IPS-NIHi11 (cell line): ENCODE measurements around the gene SH3GLB1.
"Not testable (repeated sequence)": the region's sequence is repeated elsewhere in the genome, so short reads cannot be mapped to it uniquely, and the experiment has no call there.

Source experiments
- DNase-seq: peaks from one replicate; pipeline ENCODE4 v3.0.0; 2012; ENCODE audit warnings: mixed read lengths, low spot score

Gene SH3GLB1

GRCh38 chr1:86704458-86704971 is at the start of gene SH3GLB1:
TSS of gene SH3GLB1 (plus strand) at chr1:86704576. CDS start at chr1:86704900, 324 bp downstream.
- DNase-seq = peak; percentile 88

- DNase-seq = not testable (repeated sequence)
Observed at GRCh38 chr1:86658381-86658780, 46.0 kb upstream of the SH3GLB1 start.

GRCh38 chr1:86666368-86666767 is 38.0 kb upstream of the SH3GLB1 start:
- no peak for DNase-seq

GRCh38 chr1:86687595-86687994 is 16.8 kb upstream of the SH3GLB1 start:
- DNase-seq = no peak

GRCh38 chr1:86692641-86693040 is 11.7 kb upstream of the SH3GLB1 start:
- no peak for DNase-seq

- DNase-seq = no peak
Observed at GRCh38 chr1:86695400-86695799, 9.0 kb upstream of the SH3GLB1 start.

- DNase-seq = no peak
Observed at GRCh38 chr1:86696522-86696921, 7.9 kb upstream of the SH3GLB1 start.

- DNase-seq = no peak
Observed at GRCh38 chr1:86699186-86699585, 5.2 kb upstream of the SH3GLB1 start.

GRCh38 chr1:86701731-86702130 is 2.6 kb upstream of the SH3GLB1 start:
- DNase-seq = no peak

- DNase-seq = not testable (repeated sequence)
Observed at GRCh38 chr1:86702954-86703494, 1.4 kb upstream of the SH3GLB1 start.

- DNase-seq = peak; percentile 35
Observed at GRCh38 chr1:86703696-86704457, 499 bp upstream of the SH3GLB1 start.

- peak; percentile 62 for DNase-seq
Observed at GRCh38 chr1:86704972-86705664, 742 bp downstream of the SH3GLB1 start.

GRCh38 chr1:86705665-86705985 is 1.2 kb downstream of the SH3GLB1 start:
- DNase-seq = no peak

- DNase-seq = no peak
Observed at GRCh38 chr1:86706018-86706635, 1.8 kb downstream of the SH3GLB1 start.

GRCh38 chr1:86708920-86709319 is 4.5 kb downstream of the SH3GLB1 start:
- DNase-seq = no peak

- no peak for DNase-seq
Observed at GRCh38 chr1:86712088-86712860, 7.9 kb downstream of the SH3GLB1 start.

GRCh38 chr1:86713477-86713876 is 9.1 kb downstream of the SH3GLB1 start:
- peak; percentile 4 for DNase-seq

- DNase-seq = no peak
Observed at GRCh38 chr1:86714159-86714558, 9.8 kb downstream of the SH3GLB1 start.

GRCh38 chr1:86714561-86715244 is 10.3 kb downstream of the SH3GLB1 start:
- no peak for DNase-seq

GRCh38 chr1:86718786-86719185 is 14.4 kb downstream of the SH3GLB1 start:
- DNase-seq = no peak

GRCh38 chr1:86731416-86731815 is 27.0 kb downstream of the SH3GLB1 start:
- no peak for DNase-seq
